Spinal cord (tissue), 10 donors: ENCODE data around the gene LRFN5. TPM values are rescaled to one million over a fixed set of nuclear protein-coding genes. Genes with fewer than 3 reads are reported as not detected.
A peak's percentile ranks its signal among the peaks of the same experiment; 100 is the strongest.

Source experiments
- DNase-seq, 6 donors: peaks; one replicate each; pipeline versions ENCODE4 v3.0.0 to v3.0.0-alpha.2; 2013 to 2015; ENCODE audit warnings: low spot score in 6 of 6, low read depth in 4 of 6
- H3K27ac ChIP-seq: one replicate; pipeline ENCODE4 v1.5.1; 2013; ENCODE audit warnings: low read depth, low read length, control low read depth
- H3K27me3 ChIP-seq: one replicate; pipeline ENCODE4 v1.6.1; 2013; ENCODE audit warnings: low read length; ENCODE audit not compliant: control insufficient read depth, insufficient read depth
- H3K36me3 ChIP-seq: one replicate; pipeline ENCODE4 v1.6.1; 2013; ENCODE audit warnings: low read length; ENCODE audit not compliant: control insufficient read depth, insufficient read depth
- H3K4me1 ChIP-seq: one replicate; pipeline ENCODE4 v1.6.1; 2013; ENCODE audit warnings: low read length; ENCODE audit not compliant: control insufficient read depth, insufficient read depth
- H3K4me3 ChIP-seq: one replicate; pipeline ENCODE4 v1.5.1; 2013; ENCODE audit warnings: low read depth, low read length, control low read depth
- H3K9me3 ChIP-seq: one replicate; pipeline ENCODE4 v1.6.1; 2013; ENCODE audit warnings: low read length; ENCODE audit not compliant: control insufficient read depth, insufficient read depth
- WGBS: methylation state at CpG from one replicate; pipeline ENCODE4 v1.1.5; 2013; ENCODE audit warnings: missing lambda C conversion rate; ENCODE audit not compliant: insufficient coverage; 5-methylcytosine and 5-hydroxymethylcytosine counted together
- polyA plus RNA-seq, 2 donors: library from polyadenylated mRNA; unstranded; fragments of 120-200 nt; gene quantifications; one replicate each; pipeline ENCODE4 v1.2.1, GENCODE V29; 2013; ENCODE audit not compliant: insufficient read length in 2 of 2
- total RNA-seq, 2 donors: library from RNA; depleted of rRNA in 1 of 2; stranded (reverse); fragments of 120-200 nt in 1 of 2; fragments of >200 nt in 1 of 2; gene quantifications; one replicate each; pipeline versions ENCODE4 v1.2.3 to v1.2.4, GENCODE V29; 2013 to 2014
- donor health status: healthy.

Gene LRFN5
- total and polyA plus RNA-seq, 4 donors = 28.6 to 72.4 (median 30.4) TPM

GRCh38 chr14:41806366-41806975, 199.8 kb downstream of the LRFN5 start:
- H3K27ac ChIP-seq = no peak overlapping the region

DNA sequence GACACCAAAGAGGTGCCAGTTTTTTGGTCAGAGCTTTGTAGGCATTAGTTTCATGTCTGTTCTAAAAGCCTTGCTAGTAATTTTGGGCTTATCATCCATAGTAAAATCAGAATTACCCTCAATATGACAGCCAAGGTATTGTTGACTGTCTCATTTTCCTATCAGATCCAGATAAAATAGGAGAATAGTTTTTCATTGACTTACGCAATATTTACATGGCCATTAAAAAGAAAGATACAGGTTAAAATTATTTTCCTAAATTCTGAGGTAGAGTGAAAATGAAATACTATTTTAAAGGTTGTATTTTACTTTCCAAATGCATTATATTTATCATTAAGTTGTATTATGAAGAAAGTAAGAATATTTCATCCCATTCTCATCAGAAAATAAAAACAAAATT, 203.7 kb downstream of the LRFN5 start:
- H3K4me3 ChIP-seq = no peak overlapping the region
- no peak overlapping the region for H3K27ac ChIP-seq
- no peaks in the 10 kb centered on the region for H3K9me3 ChIP-seq
- H3K36me3 ChIP-seq = no peaks in the 10 kb centered on the region
- DNase-seq = no peak
- H3K4me1 ChIP-seq = no peaks in the 10 kb centered on the region
- WGBS = no CpG with 5 or more reads among the region's 1 CpG
- no peaks in the 10 kb centered on the region for H3K27me3 ChIP-seq

More at GRCh38 chr14:41806366-41806975, 199.8 kb downstream of the LRFN5 start:
- WGBS = 88% methylated on average over 2 of the region's 5 CpGs
- H3K36me3 ChIP-seq = no peaks in the 10 kb centered on the region
- H3K27me3 ChIP-seq = no peaks in the 10 kb centered on the region
- DNase-seq = no peak
- no peaks in the 10 kb centered on the region for H3K4me1 ChIP-seq
- H3K4me3 ChIP-seq = no peak overlapping the region
- H3K9me3 ChIP-seq = no peaks in the 10 kb centered on the region

- H3K36me3 ChIP-seq = no peaks in the 10 kb centered on the region
- H3K4me3 ChIP-seq = no peak overlapping the region
- WGBS = no CpG with 5 or more reads among the region's 1 CpG
- no peaks in the 10 kb centered on the region for H3K9me3 ChIP-seq
- no peaks in the 10 kb centered on the region for H3K27me3 ChIP-seq
- H3K4me1 ChIP-seq = no peaks in the 10 kb centered on the region
- no peak overlapping the region for H3K27ac ChIP-seq
- no peak for DNase-seq
Observed at GRCh38 chr14:41817626-41818025, 210.9 kb downstream of the LRFN5 start.

DNA sequence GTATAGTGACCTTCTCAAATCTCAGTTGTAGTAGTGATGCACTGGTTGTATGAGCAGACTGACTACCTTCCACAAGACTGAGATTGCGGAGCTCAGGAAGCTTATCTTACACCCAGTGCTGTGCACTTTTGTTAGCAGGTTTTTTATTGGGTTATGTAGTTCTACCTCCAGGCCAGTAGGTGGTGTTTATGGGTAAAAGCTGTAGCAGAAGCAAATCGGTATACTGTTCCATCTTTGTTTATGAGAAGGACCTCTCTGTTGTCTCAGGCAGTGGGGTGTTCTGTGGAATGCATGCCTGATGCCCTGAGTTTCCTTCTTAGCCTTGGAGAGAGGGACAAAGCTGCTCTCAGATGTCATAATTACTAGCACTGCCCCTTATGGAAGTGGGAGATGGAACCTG, 217.8 kb downstream of the LRFN5 start:
- no peaks in the 10 kb centered on the region for H3K4me1 ChIP-seq
- no peaks in the 10 kb centered on the region for H3K36me3 ChIP-seq
- H3K27me3 ChIP-seq = no peaks in the 10 kb centered on the region
- H3K4me3 ChIP-seq = no peak overlapping the region
- H3K27ac ChIP-seq = no peak overlapping the region
- WGBS = 100% methylated on average over 1 of the region's 2 CpGs
- peaks cover 5% of the 10 kb centered on the region for H3K9me3 ChIP-seq
- no peak for DNase-seq

- H3K4me3 ChIP-seq = no peak overlapping the region
- H3K27me3 ChIP-seq = no peaks in the 10 kb centered on the region
- no peaks in the 10 kb centered on the region for H3K4me1 ChIP-seq
- DNase-seq = no peak
- H3K9me3 ChIP-seq = peaks cover 5% of the 10 kb centered on the region
- H3K36me3 ChIP-seq = no peaks in the 10 kb centered on the region
- H3K27ac ChIP-seq = no peak overlapping the region
- WGBS = 89% methylated on average over 1 of the region's 1 CpG
Observed at GRCh38 chr14:41825622-41826021, 218.9 kb downstream of the LRFN5 start.

DNA sequence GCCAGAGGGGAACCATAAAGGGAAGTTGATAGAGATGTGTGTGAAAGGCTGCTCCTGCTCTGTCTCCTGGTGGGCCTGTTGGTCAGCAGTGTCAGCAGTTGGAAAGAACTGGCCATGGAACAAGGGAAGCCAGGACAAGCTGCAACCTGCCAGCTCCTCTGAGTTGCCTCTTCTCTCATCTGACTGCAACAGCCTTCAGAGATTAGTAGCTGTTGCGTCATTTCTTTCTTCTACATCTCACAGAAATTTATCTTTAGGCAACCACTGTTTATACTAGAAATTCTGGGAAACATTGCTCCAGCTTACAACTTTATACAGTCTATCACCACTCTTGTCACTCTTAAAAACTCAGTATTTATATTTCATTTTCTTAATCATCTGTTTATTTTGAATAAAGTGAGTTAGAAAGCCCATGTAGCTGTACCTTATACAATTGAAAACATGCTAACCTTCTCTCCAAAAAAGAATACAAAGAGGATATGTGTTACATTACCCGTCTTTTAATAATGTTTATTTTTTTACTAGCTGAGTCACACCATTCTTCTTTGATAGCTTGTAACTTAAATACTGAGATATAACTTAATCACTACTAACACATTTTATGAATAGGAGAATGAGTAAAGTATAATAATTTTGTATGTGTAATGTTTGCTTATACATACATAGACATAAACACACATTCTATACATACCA, 224.2 kb downstream of the LRFN5 start:
- no peaks in the 10 kb centered on the region for H3K4me1 ChIP-seq
- no peak overlapping the region for H3K27ac ChIP-seq
- no peak overlapping the region for H3K4me3 ChIP-seq
- WGBS = no CpG with 5 or more reads among the region's 2 CpGs
- no peaks in the 10 kb centered on the region for H3K27me3 ChIP-seq
- no peaks in the 10 kb centered on the region for H3K36me3 ChIP-seq
- DNase-seq = no peak
- no peaks in the 10 kb centered on the region for H3K9me3 ChIP-seq

GRCh38 chr14:41839661-41840060, 233.0 kb downstream of the LRFN5 start:
- WGBS = no CpG with 5 or more reads among the region's 2 CpGs
- H3K27me3 ChIP-seq = no peaks in the 10 kb centered on the region
- H3K4me3 ChIP-seq = no peak overlapping the region
- DNase-seq = peak in 1 of 6 donors; percentile 73
- no peaks in the 10 kb centered on the region for H3K4me1 ChIP-seq
- no peak overlapping the region for H3K27ac ChIP-seq
- no peaks in the 10 kb centered on the region for H3K36me3 ChIP-seq
- no peaks in the 10 kb centered on the region for H3K9me3 ChIP-seq

DNA sequence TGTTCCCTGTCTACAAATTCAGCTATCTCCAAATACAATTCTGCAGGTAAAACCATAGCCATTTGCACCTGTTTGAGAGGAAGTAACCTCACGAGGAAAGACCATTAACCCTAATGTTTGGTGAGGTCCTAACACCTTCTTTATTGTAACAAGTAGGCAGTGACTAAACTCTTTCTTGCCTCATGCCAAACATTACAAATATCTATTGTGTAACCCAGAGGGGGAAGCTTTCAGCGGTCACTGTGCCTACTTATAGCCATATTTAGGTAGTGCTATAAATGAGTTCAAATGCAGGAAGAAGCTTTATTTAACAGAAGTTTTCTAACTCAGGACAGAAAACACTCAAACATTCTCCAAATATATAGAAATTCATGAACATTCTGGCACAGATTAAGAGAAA, 252.7 kb downstream of the LRFN5 start:
- H3K4me3 ChIP-seq = no peak overlapping the region
- no peak overlapping the region for H3K27ac ChIP-seq
- no peaks in the 10 kb centered on the region for H3K27me3 ChIP-seq
- H3K36me3 ChIP-seq = no peaks in the 10 kb centered on the region
- H3K9me3 ChIP-seq = no peaks in the 10 kb centered on the region
- no peak for DNase-seq
- H3K4me1 ChIP-seq = no peaks in the 10 kb centered on the region
- no CpG with 5 or more reads among the region's 2 CpGs for WGBS

GRCh38 chr14:41860586-41860985, 253.9 kb downstream of the LRFN5 start:
- Histone ChIP-seq H3K9me3 (no peaks in the 10 kb centered on the region), H3K27ac (no peak overlapping the region), H3K36me3 (no peaks in the 10 kb centered on the region), H3K4me3 (no peak overlapping the region), H3K4me1 (no peaks in the 10 kb centered on the region), H3K27me3 (no peaks in the 10 kb centered on the region)
- DNase-seq = no peak
- WGBS = no CpG with 5 or more reads among the region's 1 CpG

DNA sequence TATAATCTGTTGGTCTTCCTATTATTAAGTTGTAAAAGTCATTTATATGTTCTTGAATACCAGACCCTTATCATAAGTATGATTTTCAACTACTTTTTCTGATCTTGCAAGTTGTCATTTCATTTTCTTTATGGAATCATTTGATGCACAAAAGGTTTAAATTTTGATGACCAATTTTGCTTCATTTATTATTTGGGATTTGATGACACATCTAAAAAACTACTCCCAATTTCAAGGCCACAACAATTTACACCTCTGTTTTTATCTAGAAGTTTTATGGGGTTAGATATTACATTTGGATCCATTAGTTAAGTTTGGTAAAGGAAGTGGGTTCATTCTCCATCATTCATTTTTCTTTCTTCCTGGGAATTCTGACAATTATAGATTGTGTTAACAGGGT, 259.2 kb downstream of the LRFN5 start:
- H3K9me3 ChIP-seq = peaks cover 2% of the 10 kb centered on the region
- no peaks in the 10 kb centered on the region for H3K4me1 ChIP-seq
- no peak overlapping the region for H3K4me3 ChIP-seq
- DNase-seq = no peak
- H3K27me3 ChIP-seq = no peaks in the 10 kb centered on the region
- no peak overlapping the region for H3K27ac ChIP-seq
- H3K36me3 ChIP-seq = no peaks in the 10 kb centered on the region
